HG03571 (cell line): ENCODE results near the gene ADIPOR2.

Experiments
- ATAC-seq: cut with Tn5 transposase; IDR thresholded peaks from one replicate; pipeline ENCODE4 v1.9.1; 2021; ENCODE audit not compliant: unreplicated experiment

ADIPOR2 gene

DNA sequence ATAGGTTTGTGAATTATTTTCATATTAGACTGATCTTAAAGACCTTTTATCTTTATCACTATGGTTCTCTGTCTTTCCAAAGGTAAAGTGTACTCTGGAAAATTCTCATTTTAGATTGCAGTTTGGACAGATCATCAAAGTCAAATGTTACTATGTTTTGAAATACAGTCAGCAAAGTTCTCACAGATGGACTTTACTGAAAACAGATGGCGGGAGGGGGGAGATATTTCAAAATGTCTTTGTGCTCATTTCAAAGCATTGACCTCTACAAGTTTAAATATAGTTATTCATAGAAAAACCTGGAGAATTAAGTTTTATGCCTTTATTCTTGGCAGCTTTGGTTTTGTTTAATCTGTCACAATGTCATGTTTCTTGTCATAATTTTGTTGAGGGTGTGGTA is 77.7 kb downstream of the ADIPOR2 start:
- ATAC-seq: no peak

DNA sequence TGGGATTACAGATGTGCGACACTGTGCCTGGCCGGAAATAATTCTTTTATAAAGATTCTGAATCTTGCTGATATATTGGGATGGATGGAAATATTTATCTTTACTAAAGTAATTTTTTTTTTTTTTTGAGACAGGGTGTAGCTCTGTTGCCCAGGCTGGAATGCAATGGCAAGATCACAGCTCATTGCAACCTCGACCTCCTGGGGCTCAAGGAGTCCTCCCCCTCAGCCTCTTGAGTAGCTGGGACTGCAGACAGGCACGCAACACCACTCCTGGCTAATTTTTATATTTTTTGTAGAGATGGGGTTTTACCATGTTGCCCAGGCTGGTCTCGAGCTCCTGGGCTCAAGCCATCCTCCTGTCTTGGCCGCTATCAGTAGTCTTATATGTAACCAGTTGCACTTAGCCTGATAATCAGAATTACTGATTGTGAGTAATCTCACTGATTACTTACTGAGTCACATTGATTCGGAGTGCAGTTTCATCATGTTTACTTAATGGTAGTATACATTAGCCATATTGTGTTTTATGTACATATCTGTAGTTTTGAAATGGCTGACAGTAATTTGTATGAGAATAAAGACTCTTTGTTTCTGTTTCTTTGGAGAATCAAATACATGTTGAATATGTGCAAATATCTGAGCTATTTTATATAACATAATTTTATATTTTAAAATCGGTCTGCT is 79.1 kb downstream of the ADIPOR2 start:
- no peak for ATAC-seq

DNA sequence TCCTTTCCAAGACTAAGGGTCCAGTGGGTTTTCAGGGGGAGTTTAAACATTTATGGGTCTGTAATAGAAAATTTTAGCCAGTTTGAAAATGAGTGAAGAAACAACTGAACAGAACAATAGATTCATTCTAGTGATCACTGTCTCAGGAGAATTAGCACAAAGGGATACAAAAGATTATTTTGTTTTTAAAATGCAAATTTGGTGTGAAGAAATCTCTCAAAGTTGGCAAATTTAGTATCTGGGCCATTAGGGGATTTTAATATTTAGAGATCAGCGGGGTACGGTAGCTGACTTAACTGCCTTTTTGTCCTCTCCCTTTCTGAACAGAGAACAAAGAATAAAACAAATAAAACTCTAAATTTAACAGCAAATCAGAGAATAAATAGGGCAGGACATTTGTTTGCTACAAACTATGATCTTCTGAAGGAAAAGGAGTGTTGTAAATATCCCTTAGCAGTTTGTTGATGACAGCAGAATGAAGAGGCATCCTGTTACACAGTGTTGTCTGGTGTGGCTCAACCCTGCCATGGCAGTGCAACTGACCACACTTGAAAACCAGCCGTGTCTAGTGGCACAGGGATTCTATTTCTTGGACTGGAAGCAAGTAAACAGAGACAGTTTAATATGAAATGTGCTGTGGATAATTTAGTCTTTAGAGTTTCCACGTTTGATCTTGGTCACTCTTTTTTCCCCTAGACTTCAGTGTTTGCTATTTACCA is 83.2 kb downstream of the ADIPOR2 start:
- ATAC-seq: no peak

DNA sequence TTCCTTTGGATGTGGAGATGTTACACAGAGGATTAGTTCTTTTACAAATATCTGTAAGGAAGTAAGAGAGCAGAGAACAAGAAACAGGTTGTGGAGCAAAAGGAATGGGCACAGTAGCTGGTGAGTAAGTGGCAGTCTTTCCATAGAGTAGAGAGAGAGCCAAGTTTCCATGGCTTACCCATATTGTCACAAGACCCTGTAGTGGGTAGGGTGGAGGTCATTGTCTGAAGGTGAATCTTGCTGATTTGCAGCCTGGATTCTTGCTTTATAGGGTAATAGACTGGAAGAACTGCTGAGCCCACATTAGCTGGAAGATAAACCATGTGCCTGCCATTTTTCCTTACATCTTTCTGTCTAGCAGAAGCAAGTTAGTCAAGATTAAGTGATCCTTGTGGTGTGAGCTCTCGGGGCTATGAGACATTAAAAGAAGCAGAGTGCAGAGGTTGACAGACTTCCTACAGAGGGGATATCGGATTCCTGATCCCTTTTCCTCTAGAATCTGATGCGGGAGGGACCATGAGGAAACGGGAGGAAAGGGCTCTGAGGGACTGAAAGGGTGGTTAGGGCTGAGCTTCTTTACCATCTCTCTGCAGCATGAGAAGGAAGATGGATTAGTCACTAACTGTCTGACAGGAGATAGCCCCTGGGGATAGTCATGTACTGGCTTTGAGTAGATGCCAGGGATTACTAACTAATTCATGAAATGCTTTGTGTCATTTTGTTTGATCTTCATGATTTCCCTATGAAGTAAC is 85.5 kb downstream of the ADIPOR2 start:
- no peak for ATAC-seq

DNA sequence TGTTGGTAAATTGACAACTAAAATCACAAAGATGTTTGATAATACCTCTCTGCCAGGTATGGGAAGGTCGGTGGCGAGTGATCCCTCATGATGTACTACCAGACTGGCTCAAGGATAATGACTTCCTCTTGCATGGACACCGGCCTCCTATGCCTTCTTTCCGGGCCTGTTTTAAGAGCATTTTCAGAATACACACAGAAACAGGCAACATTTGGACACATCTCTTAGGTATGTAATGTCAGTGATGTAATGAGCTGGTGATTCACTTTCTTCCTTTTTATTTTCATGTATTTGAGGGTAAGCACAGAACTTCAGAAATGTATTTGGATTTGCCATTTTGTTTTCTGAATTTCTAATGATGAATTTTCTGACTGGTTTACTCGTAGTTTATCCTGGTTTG is 86.9 kb downstream of the ADIPOR2 start:
- ATAC-seq: no peak

DNA sequence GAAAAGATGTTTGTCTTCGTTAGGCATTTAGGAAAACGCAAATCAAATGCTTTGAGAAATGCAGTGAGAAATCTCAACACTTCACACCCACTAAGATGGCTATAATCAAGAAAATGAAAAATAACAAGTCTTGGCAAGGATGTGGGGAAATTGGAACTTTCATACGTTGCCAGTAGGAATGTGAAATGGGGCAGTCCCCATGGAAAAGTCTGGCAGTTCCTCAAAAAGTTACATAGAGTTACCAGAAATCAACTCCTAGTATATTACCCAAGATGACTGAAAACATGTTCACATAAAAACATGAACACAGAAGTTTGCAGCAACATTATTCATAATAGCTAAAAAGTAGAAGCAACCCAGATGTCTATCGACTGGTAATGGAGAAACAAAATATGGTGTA is 88.0 kb downstream of the ADIPOR2 start:
- no peak for ATAC-seq

DNA sequence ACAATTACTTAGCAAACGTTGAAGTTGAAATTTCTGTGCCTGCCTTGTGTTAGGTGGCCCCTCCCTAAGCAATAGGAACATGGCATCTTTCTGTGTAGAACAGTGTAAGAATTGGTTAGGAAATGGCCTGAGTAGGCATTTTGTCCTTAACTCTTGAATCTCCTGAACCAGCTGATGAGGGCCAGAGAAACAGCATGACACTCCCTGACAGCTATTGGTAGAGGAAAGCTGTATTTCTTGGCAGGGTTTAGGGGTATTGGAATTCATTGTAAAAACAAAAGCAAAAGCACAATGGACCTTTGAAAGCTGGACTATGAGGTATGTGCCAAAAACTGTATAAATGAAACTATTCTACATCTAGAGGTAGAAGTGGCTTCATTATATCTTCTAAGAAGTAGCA is 88.9 kb downstream of the ADIPOR2 start:
- ATAC-seq: no peak

DNA sequence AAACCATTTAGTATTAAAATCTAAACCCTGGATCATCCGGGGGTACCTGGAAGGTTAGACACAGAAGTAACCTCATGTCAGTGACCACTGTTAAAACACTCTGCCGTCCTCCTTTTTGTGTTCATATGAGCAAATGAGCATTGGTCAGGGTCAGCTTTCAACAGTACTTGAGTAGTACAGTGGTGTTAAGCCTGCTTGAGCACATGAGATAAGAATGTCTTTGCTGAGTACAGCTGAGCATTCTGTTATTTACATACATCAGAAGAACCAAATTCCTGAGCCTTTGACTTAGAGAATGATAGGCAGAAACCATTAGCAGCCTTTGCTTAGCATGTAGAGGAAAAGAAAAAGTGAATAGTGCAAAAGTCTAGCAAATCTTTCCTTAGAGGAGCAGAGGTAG is 90.9 kb downstream of the ADIPOR2 start:
- ATAC-seq: no peak

DNA sequence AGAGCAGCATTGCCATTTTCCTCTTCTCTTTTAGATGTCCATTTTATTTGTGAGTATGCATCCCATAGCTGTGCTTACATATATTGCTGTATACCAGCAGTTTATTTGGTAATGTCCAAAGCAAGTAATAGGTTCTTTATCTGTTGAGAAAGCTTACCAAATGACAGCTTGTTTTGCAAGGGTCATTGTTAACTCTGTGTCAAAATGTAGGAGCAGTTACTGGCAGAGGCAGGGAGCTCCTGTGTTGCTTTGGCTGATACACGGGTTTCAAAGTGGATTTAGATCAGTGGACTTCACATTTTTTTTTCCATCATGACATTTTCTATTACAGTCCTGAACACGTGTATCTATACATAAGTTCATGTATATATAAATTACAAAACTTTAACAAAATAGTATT is 91.3 kb downstream of the ADIPOR2 start:
- no peak for ATAC-seq

DNA sequence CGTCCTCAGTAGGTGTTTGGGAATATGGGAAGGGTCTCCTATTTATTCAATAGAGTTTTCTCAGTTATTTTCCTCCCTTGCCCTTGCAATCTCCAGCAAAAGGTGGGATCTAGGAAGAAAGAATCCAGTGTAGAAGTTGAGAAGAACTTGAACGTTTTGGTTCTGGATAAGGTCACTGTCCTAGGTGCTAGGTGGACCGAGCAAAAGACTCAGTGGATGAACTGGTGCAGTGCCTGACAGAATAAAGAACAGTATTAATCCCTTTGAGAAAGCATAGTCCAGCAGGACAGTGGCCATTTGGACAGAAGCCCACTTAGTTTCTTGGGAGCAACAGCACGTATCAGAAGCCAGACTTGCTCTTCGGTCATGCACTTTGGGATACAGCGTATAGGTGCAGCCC is 96.8 kb downstream of the ADIPOR2 start:
- no peak for ATAC-seq

DNA sequence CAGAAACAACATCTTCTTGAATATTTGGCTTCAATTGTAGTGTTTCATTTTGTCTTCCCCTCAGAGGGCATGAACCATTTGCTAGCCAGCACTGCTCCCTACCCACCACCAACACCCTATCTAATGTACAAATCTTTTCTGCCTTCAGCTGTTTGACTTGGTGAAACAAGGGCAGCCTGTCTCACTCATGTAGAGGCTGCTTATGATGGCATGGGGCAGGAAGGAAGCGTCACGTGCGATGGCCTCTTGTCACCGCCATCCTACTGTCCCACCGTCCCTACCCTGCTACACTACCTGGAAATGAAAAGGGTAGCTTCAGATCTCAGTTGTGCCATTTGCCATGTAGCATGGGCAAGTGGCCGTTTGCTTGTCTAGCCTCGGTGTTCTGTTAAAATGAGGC is 99.6 kb downstream of the ADIPOR2 start:
- no peak for ATAC-seq

DNA sequence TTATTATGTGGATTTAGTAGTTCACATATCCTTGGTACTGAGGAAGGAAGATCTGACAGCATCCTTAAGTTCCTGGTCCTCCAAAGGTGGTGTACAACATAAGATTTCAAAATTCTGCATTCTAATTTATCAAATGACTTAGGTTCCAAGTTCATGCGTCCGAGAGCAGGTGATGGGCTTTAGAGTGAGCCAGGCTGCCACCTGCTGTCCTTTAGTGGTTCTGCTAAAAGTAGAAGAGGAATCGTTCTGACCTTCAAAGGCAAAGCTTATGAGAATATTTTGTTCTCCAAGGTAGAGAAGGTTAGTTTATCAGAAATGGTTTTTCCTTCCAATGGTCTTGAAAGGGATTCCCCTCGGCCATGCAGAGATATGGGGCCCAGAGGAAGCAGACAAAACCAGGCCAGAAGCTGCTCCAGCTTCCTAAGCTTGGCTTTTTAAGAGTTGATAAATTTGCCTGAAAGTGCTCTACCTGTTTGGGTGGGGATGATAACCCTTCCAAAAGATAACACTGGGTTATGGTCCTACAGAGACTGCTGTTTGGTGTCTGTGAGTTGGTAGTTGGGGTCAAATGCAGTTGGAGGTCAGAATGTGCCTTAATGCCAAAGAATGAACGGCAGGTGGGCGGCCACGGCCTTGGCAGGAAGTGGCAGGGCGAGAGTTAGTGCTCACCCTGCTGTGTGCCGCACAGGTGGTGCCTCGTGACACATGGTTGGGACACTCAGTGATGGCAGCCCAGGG is 100.4 kb downstream of the ADIPOR2 start:
- ATAC-seq: no peak

DNA sequence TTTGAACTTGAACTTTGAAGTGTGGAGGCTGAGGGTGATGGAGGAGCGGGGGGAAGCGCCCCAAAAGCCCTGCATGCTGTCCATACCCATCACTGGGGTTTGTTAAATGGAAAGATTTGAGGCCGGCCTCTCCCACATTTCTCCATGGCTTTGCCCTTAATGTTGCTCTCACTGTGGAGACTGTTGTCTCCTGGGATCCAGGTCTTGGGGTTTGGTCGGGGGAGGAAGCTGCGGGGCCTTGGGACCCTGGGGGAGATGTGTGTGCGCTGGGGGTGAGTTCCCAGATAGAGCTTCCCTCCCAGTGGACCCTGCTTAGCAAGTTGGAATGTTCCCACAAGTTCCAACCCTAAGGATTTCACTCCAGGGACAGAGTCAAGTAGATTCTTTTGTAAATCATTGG is 101.5 kb downstream of the ADIPOR2 start:
- no peak for ATAC-seq

DNA sequence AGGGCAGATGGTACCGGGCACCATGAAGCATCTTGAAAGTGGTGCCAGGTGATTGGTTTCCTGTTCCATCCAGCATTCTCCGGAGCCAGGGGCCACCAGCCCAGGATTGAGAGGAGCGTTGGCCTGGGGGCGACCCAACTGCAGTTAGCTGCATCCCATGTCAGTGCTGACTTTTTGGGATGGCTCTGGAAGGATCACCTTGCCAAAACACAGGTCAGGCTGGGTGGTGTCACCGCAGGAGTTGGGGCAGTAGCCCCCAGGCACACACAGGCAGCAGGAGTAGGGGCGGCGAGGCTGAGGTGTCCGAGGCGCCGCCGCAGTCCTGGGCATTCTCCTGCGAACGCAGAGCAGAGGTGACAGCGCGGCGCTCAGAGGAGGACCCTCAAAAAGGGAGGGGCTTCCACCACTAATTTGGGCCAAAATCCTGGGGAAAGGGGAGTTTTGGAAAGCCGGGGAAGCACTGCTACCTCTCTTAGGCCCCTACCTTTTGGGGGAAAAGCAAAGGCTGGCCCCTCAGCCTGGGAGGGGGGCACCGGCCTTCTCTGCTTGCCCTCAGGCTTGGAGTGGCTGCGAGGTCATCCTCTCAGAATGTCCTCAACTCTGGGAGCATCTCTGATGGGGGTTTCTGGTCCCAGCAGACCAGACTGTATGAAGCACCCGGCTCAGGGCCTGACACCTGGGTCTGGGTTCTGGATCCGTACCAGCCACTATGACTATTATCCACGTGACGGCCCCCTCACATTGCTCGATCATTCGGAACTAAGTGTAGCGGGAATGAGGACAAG is 102.7 kb downstream of the ADIPOR2 start:
- no peak for ATAC-seq

DNA sequence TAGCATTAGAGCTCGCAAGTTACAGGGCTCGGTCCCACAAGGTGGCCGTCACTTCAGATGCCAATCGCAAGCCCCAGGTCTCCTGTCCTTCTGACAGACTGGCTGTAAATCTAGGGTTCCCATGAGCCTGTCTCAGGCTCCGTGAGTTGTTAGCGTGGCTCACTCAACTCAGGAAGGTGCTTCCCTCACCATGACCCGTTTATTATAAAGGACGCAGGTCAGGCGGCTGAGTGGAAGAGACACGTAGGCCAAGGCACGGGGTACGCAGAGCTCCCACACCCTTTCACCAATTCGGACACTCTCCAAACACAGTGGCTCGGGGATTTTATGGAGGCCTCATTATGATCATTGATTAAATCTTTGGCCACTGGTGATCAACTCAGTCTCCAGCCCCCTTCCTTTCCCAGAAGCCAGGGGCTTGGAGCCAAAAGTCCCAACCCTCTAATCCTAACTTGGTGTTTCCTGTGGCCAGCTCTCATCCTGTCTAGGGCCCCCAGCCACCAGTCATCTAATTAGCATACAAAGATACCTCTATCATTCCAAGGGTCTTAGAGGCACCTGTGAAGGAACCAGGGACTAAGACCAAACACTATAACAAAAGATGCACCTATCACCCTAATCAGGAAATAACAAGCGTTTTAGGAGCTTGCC is 103.7 kb downstream of the ADIPOR2 start:
- ATAC-seq: no peak

DNA sequence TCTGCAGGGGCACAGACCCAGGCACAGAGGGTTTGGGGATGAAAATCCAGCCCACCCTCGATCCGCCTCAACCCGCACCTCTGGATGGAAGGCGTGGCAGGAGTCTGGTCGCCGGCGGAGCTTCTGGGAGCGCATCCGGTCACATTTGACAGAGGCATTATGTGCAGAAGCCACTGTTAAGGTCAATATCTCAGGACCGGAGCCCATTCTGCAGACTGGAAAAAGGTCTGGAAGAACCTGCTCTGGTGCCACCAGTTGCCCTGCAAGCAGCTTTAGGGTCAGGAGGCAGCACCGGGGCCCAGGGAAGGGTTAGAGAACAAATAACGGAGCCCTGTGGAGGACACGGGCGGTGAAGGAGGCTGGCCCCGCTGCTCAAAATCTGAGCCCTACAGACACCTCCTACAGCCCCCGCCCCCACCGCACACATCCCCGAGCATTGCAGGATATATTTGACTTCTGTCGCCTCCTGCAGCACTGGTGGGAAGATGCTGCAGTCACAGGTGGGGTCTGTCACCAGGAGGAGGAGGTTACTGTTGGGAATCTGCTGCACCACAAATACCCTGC is 104.4 kb downstream of the ADIPOR2 start:
- ATAC-seq: no peak

DNA sequence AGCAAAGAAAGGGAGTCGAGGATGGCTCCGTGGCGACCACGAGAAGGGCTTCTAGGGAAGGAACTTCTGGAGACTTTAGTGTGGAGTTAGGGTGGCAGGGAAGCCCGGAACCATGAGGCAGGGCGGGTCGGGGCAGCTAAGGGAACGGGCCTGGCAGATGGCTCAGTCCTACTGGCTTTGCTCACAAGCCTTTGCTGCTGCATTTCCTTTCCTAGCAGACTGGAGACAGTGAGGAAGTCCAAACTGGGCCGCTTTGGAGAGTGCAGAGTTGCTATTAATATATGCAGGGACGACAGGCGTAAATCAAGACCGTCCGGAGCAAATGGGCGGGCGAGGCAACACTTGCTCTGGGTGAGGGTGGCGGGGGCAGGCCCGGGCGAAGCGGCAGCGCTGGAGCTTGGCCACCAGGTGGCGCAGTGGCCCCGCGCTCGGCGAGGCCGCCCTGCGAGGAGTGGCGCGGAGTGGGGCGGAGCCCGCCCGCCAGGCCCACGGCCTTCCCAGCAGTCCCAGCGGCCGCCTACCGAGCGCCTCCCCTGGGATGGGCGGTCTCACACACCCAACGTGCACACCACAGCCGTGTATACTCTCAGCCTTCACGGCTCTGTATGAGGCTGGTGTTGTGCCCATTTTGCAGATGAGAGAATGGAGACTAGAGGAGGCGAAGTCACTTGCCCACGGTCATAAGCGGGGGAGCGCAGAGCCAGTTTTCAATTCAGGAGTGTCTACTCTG is 105.1 kb downstream of the ADIPOR2 start:
- peak; percentile 88 for ATAC-seq

DNA sequence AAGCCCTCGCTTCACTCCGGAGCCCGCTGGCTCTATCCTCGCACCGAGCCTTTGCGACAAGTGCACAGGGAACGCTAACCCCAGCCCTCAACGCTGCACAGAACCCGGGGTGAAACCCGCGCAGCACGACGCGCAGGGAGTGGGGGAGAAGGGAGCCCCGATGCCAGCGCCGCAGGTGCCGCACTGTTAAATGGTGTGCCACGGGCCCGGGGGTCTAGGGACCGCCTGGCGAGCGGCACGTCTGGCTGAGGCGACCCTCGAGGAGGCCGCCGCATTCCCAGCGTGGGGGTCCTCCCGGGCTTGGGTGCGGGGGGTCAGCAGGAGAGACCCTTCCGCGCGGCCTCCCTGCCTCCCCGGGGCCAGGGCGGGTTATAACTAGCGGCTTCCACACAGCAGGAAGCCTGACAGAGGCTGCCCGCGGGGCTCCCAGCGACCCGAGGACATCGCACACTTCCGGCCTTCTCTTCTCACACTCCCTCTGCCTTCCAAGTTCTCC is 105.7 kb downstream of the ADIPOR2 start:
- peak; percentile 12 for ATAC-seq
